Progenitor cell of endocrine pancreas (in vitro differentiated cells): ENCODE data around the gene NOS1. TPM values are rescaled to one million over a fixed set of nuclear protein-coding genes. Genes with fewer than 3 reads are reported as not detected.

Experiments
- DNase-seq: peaks from one replicate; pipeline ENCODE4 v3.0.0; 2021; ENCODE audit warnings: low spot score; ENCODE audit not compliant: unreplicated experiment
- H3K27ac Mint-ChIP-seq: 2 replicates; pipeline ENCODE4 v1.8.0; 2021; ENCODE audit warnings: mild to moderate bottlenecking, moderate library complexity, mixed read lengths
- H3K27me3 Mint-ChIP-seq: 2 replicates; pipeline ENCODE4 v1.8.0; 2021; ENCODE audit warnings: mixed read lengths
- H3K36me3 Mint-ChIP-seq: 2 replicates; pipeline ENCODE4 v1.8.0; 2022; ENCODE audit warnings: mixed read lengths; ENCODE audit not compliant: insufficient read depth
- H3K4me1 Mint-ChIP-seq: 2 replicates; pipeline ENCODE4 v1.8.0; 2021; ENCODE audit warnings: low read depth, mixed read lengths
- H3K4me3 Mint-ChIP-seq: 2 replicates; pipeline ENCODE4 v1.8.0; 2021; ENCODE audit warnings: low read depth, mild to moderate bottlenecking, moderate library complexity, mixed read lengths
- H3K9me3 Mint-ChIP-seq: 2 replicates; pipeline ENCODE4 v1.8.0; 2021; ENCODE audit warnings: low read depth, mixed read lengths
- CTCF ChIP-seq: fragments of 200-600 bp; sonication (generic); IDR thresholded peaks from one replicate; pipeline ENCODE4 v1.5.0; 2021; ENCODE audit warnings: antibody characterized with exemption, mild to moderate bottlenecking; ENCODE audit not compliant: unreplicated experiment
- total RNA-seq: library from RNA; stranded (reverse); gene quantifications from 2 replicates; pipeline ENCODE4 v1.2.1, GENCODE V29; 2021

The NOS1 gene
- total RNA-seq, 1 donor from 2014 or later, result 0.48 TPM

GRCh38 chr12:117360222-117360550 is 1.2 kb downstream of the NOS1 start:
- Mint-ChIP-seq H3K27ac (no peak overlapping the region), H3K27me3 (peaks cover 90% of the 10 kb centered on the region), H3K36me3 (no peaks in the 10 kb centered on the region), H3K4me3 (peak overlapping the region; percentile 44), H3K4me1 (no peaks in the 10 kb centered on the region), H3K9me3 (no peaks in the 10 kb centered on the region)
- no peak for TF ChIP-seq CTCF
- no peak for DNase-seq

- TF ChIP-seq CTCF, result no peak
- Mint-ChIP-seq H3K9me3 (no peaks in the 10 kb centered on the region), H3K4me3 (no peak overlapping the region)
These were observed 2.2 kb downstream of the NOS1 start for GRCh38 chr12:117359029-117359845.

GRCh38 chr12:117356048-117356447 is 5.4 kb downstream of the NOS1 start:
- DNase-seq, result no peak
- no peak overlapping the region for H3K27ac Mint-ChIP-seq
- no peak for TF ChIP-seq CTCF
- H3K4me1 Mint-ChIP-seq, result no peaks in the 10 kb centered on the region
- H3K9me3 Mint-ChIP-seq, result no peaks in the 10 kb centered on the region
- H3K27me3 Mint-ChIP-seq, result peaks cover 89% of the 10 kb centered on the region
- H3K36me3 Mint-ChIP-seq, result no peaks in the 10 kb centered on the region
- no peak overlapping the region for H3K4me3 Mint-ChIP-seq

More at GRCh38 chr12:117359029-117359845, 2.2 kb downstream of the NOS1 start:
- peaks cover 90% of the 10 kb centered on the region for H3K27me3 Mint-ChIP-seq
- no peaks in the 10 kb centered on the region for H3K4me1 Mint-ChIP-seq
- DNase-seq, result no peak
- H3K27ac Mint-ChIP-seq, result no peak overlapping the region
- no peaks in the 10 kb centered on the region for H3K36me3 Mint-ChIP-seq

- Mint-ChIP-seq H3K9me3 (no peaks in the 10 kb centered on the region), H3K27ac (no peak overlapping the region), H3K4me1 (no peaks in the 10 kb centered on the region), H3K36me3 (no peaks in the 10 kb centered on the region), H3K27me3 (peaks cover 73% of the 10 kb centered on the region), H3K4me3 (no peak overlapping the region)
- TF ChIP-seq CTCF, result no peak
- DNase-seq, result no peak
These were observed 8.5 kb downstream of the NOS1 start for GRCh38 chr12:117352883-117353282.

- H3K4me3 Mint-ChIP-seq, result no peak overlapping the region
- H3K9me3 Mint-ChIP-seq, result no peaks in the 10 kb centered on the region
- H3K36me3 Mint-ChIP-seq, result no peaks in the 10 kb centered on the region
- H3K27me3 Mint-ChIP-seq, result peaks cover 72% of the 10 kb centered on the region
- no peak overlapping the region for H3K27ac Mint-ChIP-seq
- no peak for DNase-seq
- TF ChIP-seq CTCF, result no peak
- H3K4me1 Mint-ChIP-seq, result no peaks in the 10 kb centered on the region
These were observed 9.2 kb downstream of the NOS1 start for GRCh38 chr12:117352206-117352605.
